Measurements from ENCODE around the gene LRRC43.
"Not testable (repeated sequence)": the region's sequence is repeated elsewhere in the genome, so short reads cannot be mapped to it uniquely, and the experiment has no call there.

LRRC43 gene

GRCh38 chr12:122192441-122192840, 9.5 kb downstream of the LRRC43 start:
- no peak for DNase-seq (ENCODE audit: low read depth)

DNA sequence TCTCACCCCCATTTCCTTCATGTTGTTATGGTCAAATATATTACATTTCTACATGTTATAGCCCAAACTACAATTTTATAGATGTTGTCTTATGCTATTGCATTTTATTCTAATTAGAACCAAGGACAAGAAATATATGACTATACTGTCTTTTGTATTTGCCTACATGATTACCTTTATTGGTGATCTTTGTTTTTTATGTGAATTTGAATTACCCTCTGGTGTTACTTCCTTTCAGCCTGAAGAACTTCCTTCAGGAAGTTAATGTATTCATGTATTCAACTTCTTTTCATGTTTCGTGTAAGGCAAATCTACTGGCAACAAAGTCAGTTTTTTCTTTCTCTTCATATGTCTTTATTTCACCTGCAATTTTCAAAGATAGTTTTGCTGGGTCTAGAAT, 11.9 kb downstream of the LRRC43 start:
- DNase-seq (ENCODE audit: low read depth), result no peak

- DNase-seq (ENCODE audit: low read depth), result no peak
Measured at GRCh38 chr12:122195405-122195804, 12.5 kb downstream of the LRRC43 start.

DNA sequence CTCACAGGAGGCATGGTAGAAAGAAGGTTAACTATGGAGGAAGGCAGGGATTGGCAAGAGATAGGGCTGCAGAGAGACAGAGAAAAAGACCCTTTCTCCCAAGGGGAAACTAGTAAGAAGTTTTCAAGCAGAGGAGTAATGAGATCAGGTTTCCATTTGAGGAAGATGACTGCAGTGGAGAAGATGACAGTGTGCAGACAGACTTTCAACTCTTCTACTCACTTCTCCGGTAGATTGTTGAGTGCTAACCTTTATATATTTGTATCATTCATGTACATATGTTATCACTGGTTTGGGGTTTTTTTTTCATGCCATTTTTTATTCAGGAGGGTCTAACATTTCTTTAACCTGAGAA, 14.7 kb downstream of the LRRC43 start:
- DNase-seq (ENCODE audit: low read depth), result no peak

GRCh38 chr12:122199484-122200355, 16.8 kb downstream of the LRRC43 start:
- no peak for DNase-seq (ENCODE audit: low read depth)

DNA sequence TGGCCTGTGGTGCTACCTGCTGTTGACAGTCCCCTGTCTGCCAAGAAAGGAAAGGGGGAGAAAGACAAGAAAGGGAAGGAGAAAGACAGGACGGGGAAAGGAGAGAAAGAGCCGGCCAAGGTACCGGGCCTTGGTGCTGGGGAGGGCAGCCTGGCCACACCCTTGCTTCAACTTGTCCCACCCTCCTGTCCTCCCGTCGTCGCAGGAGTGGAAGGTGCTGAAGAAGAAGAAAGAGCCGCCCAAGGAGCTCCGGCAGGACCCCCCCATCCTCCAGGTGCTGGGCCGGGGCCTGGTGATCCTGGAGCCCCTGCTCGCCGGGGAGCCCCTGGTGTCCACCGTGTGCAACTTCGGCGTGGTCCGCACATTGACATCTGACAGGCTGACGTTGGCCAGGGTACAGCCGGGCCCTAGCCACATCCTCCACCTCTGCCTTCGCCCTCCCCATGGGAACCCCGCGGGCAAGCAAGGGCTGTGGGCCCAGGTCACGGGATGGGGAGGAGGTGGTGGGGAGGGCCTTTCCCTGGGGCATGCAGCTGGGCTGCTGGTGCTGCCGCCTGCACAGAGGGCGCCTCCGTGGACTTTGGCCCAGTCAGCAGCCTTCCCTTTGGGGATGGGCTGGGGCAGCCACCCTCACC, 17.7 kb downstream of the LRRC43 start:
- DNase-seq (ENCODE audit: low read depth), result no peak

DNA sequence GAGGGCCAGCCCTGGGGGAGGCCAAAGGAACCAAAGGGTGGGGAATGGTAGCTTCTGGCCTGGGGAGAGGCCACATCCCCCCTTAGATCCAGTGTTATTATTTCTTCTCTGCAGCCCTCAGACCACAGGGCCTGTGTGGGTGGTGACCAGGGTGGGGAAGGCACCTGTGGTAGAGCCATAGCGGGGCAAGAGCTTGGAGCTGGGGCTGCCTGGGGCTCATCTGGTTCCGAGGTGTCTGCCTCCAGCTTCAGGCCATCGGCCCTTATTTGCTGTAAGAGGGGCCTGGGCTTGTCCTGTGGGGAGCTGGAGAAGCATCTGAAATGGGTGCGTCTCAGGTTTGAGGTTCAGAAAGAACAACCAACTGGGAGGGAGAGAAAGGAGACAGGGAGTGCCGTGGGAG, 18.5 kb downstream of the LRRC43 start:
- DNase-seq (ENCODE audit: low read depth), result no peak

GRCh38 chr12:122202017-122202416, 19.1 kb downstream of the LRRC43 start:
- DNase-seq (ENCODE audit: low read depth), result no peak

DNA sequence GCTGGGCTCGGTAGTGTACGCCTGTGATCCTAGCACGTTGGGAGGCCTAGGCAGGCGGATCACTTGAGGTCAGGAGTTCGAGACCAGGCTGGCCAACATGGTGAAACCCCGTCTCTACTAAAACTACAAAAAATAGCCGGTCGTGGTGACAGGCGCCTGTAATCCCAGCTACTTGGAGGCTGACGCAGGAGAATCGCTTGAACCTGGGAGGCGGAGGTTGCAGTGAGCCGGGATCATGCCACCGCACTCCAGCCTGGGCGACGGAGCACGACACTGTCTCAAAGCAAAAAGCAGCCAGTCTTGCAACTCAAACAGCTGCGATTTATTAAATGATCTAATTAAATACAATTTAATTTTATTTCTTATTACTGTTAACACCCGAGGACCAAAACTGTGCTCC, 19.9 kb downstream of the LRRC43 start:
- DNase-seq (ENCODE audit: low read depth), result not testable (repeated sequence)

- peak; percentile 30 for DNase-seq (ENCODE audit: low read depth)
Measured at GRCh38 chr12:122203301-122204166, 20.6 kb downstream of the LRRC43 start, which contains the start of gene B3GNT4. Gene B3GNT4 (plus strand): TSS chr12:122203709. CDS start chr12:122204619, 910 bp downstream.

- DNase-seq (ENCODE audit: low read depth), result no peak
Measured at GRCh38 chr12:122204167-122205052, 21.5 kb downstream of the LRRC43 start.

- no peak for DNase-seq (ENCODE audit: low read depth)
Measured at GRCh38 chr12:122205053-122205925, 22.4 kb downstream of the LRRC43 start.

- DNase-seq (ENCODE audit: low read depth), result no peak
Measured at GRCh38 chr12:122206111-122206881, 23.4 kb downstream of the LRRC43 start.

DNA sequence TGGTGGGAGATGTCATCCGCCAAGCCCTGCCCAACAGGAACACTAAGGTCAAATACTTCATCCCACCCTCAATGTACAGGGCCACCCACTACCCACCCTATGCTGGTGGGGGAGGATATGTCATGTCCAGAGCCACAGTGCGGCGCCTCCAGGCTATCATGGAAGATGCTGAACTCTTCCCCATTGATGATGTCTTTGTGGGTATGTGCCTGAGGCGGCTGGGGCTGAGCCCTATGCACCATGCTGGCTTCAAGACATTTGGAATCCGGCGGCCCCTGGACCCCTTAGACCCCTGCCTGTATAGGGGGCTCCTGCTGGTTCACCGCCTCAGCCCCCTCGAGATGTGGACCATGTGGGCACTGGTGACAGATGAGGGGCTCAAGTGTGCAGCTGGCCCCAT, 24.1 kb downstream of the LRRC43 start:
- DNase-seq (ENCODE audit: low read depth), result no peak

DNA sequence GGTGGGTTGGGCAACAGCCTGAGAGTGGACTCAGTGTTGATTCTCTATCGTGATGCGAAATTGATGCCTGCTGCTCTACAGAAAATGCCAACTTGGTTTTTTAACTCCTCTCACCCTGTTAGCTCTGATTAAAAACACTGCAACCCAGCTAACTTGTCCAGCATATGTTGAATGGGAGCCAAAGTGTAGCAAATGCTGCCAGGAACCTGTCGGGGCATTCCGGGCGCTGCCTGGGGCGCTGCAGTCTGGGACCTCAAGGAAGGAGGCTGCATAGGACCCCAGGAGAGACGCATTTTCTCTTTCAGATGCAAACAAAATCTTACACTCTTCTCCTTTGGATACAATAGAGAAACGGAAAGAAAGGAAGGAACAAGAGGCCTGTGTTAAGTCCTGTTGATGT, 24.5 kb downstream of the LRRC43 start:
- no peak for DNase-seq (ENCODE audit: low read depth)

DNA sequence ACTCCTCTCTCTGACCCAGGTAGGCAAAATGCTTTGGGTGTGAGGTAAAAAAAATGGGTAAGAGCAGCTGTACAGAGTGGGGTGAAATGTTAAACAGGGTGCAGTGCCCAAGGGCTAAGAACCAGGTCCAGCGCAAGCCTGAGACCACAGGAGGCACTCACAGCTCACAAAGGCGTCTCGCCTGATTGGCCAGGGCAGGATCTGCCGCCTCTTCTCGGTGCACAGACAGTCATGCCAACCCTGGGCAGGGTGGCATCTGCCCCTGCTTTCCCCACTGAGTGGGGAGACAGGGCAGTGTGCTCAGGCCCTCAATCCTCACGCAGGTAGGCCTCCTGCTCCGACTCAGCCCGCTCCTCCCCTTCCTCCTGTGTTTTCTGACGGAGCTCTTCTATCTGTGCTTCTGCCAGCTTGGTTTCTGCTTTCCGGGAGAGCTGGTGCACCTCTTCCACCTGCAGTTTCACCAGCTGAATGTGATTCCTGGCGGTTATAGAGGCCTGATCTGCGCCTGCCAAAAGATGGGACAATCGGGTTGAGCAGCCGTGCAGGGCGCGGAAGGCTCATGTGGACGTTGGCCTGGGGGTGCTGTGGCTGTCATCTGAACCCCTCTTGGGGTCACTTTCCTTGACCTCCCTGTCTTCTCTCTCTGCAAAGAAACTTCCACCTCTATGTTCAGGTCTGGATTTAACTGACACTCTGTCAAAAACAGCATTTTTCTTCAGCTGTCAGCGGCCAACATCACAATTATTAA, 25.3 kb downstream of the LRRC43 start:
- no peak for DNase-seq (ENCODE audit: low read depth)

- DNase-seq (ENCODE audit: low read depth), result no peak
Measured at GRCh38 chr12:122215771-122216170, 32.8 kb downstream of the LRRC43 start.

- DNase-seq (ENCODE audit: low read depth), result no peak
Measured at GRCh38 chr12:122216445-122216844, 33.5 kb downstream of the LRRC43 start.
